Measurements from ENCODE around the gene APP. TPM values are rescaled to one million over a fixed set of nuclear protein-coding genes. Genes with fewer than 3 reads are reported as not detected.
"Not testable (repeated sequence)": the region's sequence is repeated elsewhere in the genome, so short reads cannot be mapped to it uniquely, and the experiment has no call there.

The APP gene
- total RNA-seq, 4 donors from 2014 or later, result 197 to 380 (median 296) TPM

- TF ChIP-seq CTCF (IDR thresholded peaks at IDR 0.05), result no peak
- ATAC-seq (ENCODE audit: low FRiP score), result no peak
- DNase-seq (ENCODE audit: low spot score), result no peak
These were observed 138.3 kb downstream of the APP start for GRCh38 chr21:26032263-26032662.

- no peak for ATAC-seq (ENCODE audit: low FRiP score)
- DNase-seq (ENCODE audit: low spot score), result no peak
- no peak for TF ChIP-seq CTCF (IDR thresholded peaks at IDR 0.05)
These were observed 142.4 kb downstream of the APP start for GRCh38 chr21:26028183-26028582.

- no peak for ATAC-seq (ENCODE audit: low FRiP score)
- DNase-seq (ENCODE audit: low spot score), result no peak
- no peak for TF ChIP-seq CTCF (IDR thresholded peaks at IDR 0.05)
These were observed 142.9 kb downstream of the APP start for GRCh38 chr21:26027696-26028095.

GRCh38 chr21:26025536-26026512 lies 144.7 kb downstream of the APP start:
- no peak for DNase-seq (ENCODE audit: low spot score)
- no peak for ATAC-seq (ENCODE audit: low FRiP score)
- no peak for TF ChIP-seq CTCF (IDR thresholded peaks at IDR 0.05)

- ATAC-seq (ENCODE audit: low FRiP score); DNase-seq (ENCODE audit: low spot score): not testable (repeated sequence)
These were observed 147.2 kb downstream of the APP start for GRCh38 chr21:26023406-26023805.

GRCh38 chr21:26022598-26023337 lies 147.8 kb downstream of the APP start:
- not testable (repeated sequence) for ATAC-seq (ENCODE audit: low FRiP score); DNase-seq (ENCODE audit: low spot score)

- ATAC-seq (ENCODE audit: low FRiP score), result no peak
- TF ChIP-seq CTCF (IDR thresholded peaks at IDR 0.05), result no peak
- DNase-seq (ENCODE audit: low spot score), result no peak
These were observed 150.1 kb downstream of the APP start for GRCh38 chr21:26020510-26020909.

- TF ChIP-seq CTCF (IDR thresholded peaks at IDR 0.05), result no peak
- DNase-seq (ENCODE audit: low spot score) (no peak), ATAC-seq (ENCODE audit: low FRiP score) (no peak)
These were observed 150.5 kb downstream of the APP start for GRCh38 chr21:26020081-26020480.

Measured in omental fat pad (tissue), 4 donors.